ENCODE data around the gene PARVA.

- TF ChIP-seq CREB1 (IDR thresholded peaks at IDR 0.05; ENCODE audit: low read depth) = no peak
- TF ChIP-seq RAD21 (IDR thresholded peaks at IDR 0.05; ENCODE audit: low read depth) = no peak
- TF ChIP-seq MAX (IDR thresholded peaks at IDR 0.05) = 0 out of 2 replicates have a peak, but pooled peaks have one; percentile 9
- TF ChIP-seq EGR1 (IDR thresholded peaks at IDR 0.05) = no peak
- no peak for TF ChIP-seq REST (IDR thresholded peaks at IDR 0.05; ENCODE audit: low read depth)
- TF ChIP-seq EP300 (IDR thresholded peaks at IDR 0.05; ENCODE audit: borderline replicate concordance) = no peak
- TF ChIP-seq YY1 (IDR thresholded peaks at IDR 0.05; ENCODE audit: low read depth) = no peak
- TF ChIP-seq TAF1 (IDR thresholded peaks at IDR 0.05; ENCODE audit: low read depth) = no peak
- no peak for TF ChIP-seq TEAD4 (IDR thresholded peaks at IDR 0.05)
- TF ChIP-seq TCF12 (IDR thresholded peaks at IDR 0.05; ENCODE audit: low read depth) = no peak
- no peak for TF ChIP-seq USF1 (IDR thresholded peaks at IDR 0.05)
- TF ChIP-seq FOXM1 (IDR thresholded peaks at IDR 0.05; ENCODE audit: borderline replicate concordance, low read depth) = no peak
- TF ChIP-seq CEBPB (IDR thresholded peaks at IDR 0.05) = peak; percentile 56
Observed at GRCh38 chr11:12430954-12431595, 53.7 kb downstream of the PARVA start.

Measured in Ishikawa (cell line).